HPDE6-E6E7 (cell line): ENCODE measurements around the gene DOCK2.

Experiments
- DNase-seq: peaks from one replicate; pipeline ENCODE4 v3.0.0; 2011; ENCODE audit warnings: missing footprints; ENCODE audit errors: extremely low spot score

Gene DOCK2

GRCh38 chr5:169864483-169864882 lies 227.4 kb downstream of the DOCK2 start:
- no peak for DNase-seq

GRCh38 chr5:169867347-169867746 lies 230.3 kb downstream of the DOCK2 start:
- DNase-seq: no peak

- DNase-seq: no peak
Measured at GRCh38 chr5:169869066-169869465, 232.0 kb downstream of the DOCK2 start.

GRCh38 chr5:169870211-169870610 lies 233.1 kb downstream of the DOCK2 start:
- no peak for DNase-seq

GRCh38 chr5:169871826-169872490 lies 234.9 kb downstream of the DOCK2 start:
- no peak for DNase-seq

GRCh38 chr5:169873642-169874041 lies 236.6 kb downstream of the DOCK2 start:
- no peak for DNase-seq

GRCh38 chr5:169874621-169875020 lies 237.5 kb downstream of the DOCK2 start:
- no peak for DNase-seq

GRCh38 chr5:169875091-169875728 lies 238.1 kb downstream of the DOCK2 start:
- no peak for DNase-seq

- DNase-seq: no peak
Measured at GRCh38 chr5:169875731-169876130, 238.7 kb downstream of the DOCK2 start.

- DNase-seq: no peak
Measured at GRCh38 chr5:169876386-169876785, 239.3 kb downstream of the DOCK2 start.

GRCh38 chr5:169880012-169880663 lies 243.1 kb downstream of the DOCK2 start:
- DNase-seq: no peak

- DNase-seq: no peak
Measured at GRCh38 chr5:169880785-169881184, 243.7 kb downstream of the DOCK2 start.

GRCh38 chr5:169881702-169882303 lies 244.7 kb downstream of the DOCK2 start:
- no peak for DNase-seq

GRCh38 chr5:169886033-169886432 lies 249.0 kb downstream of the DOCK2 start:
- DNase-seq: no peak

- DNase-seq: no peak
Measured at GRCh38 chr5:169886677-169887076, 249.6 kb downstream of the DOCK2 start.

- DNase-seq: no peak
Measured at GRCh38 chr5:169889572-169889971, 252.5 kb downstream of the DOCK2 start.

GRCh38 chr5:169893010-169893409 lies 255.9 kb downstream of the DOCK2 start:
- DNase-seq: no peak

GRCh38 chr5:169893571-169893970 lies 256.5 kb downstream of the DOCK2 start:
- DNase-seq: no peak

GRCh38 chr5:169895926-169896325 lies 258.9 kb downstream of the DOCK2 start:
- no peak for DNase-seq

GRCh38 chr5:169897481-169897880 lies 260.4 kb downstream of the DOCK2 start:
- no peak for DNase-seq

GRCh38 chr5:169901896-169902295 lies 264.8 kb downstream of the DOCK2 start:
- DNase-seq: no peak

- DNase-seq: no peak
Measured at GRCh38 chr5:169904059-169904458, 267.0 kb downstream of the DOCK2 start.

GRCh38 chr5:169904508-169904907 lies 267.4 kb downstream of the DOCK2 start:
- DNase-seq: no peak
